ENCODE measurements around the gene SPHK1. TPM values are rescaled to one million over a fixed set of nuclear protein-coding genes. Genes with fewer than 3 reads are reported as not detected.

Gene SPHK1
- total RNA-seq, 1 experiment from 2014 or later: 18.2 TPM

- ATAC-seq (no peak), DNase-seq (ENCODE audit: low read depth, low spot score) (no peak)
- BruUV-seq (replicated peaks): no TSS peak
- H3K4me1 ChIP-seq (ENCODE audit: control insufficient read depth, insufficient read depth, low read length): peaks cover 3% of the 10 kb centered on the region; the same call in 1 of the 2 replicates
- no peaks in the 10 kb centered on the region for H3K9me3 ChIP-seq (ENCODE audit: control insufficient read depth, insufficient read depth, low read depth, low read length)
- TF ChIP-seq CTCF (IDR thresholded peaks at IDR 0.05): no peak
- TF ChIP-seq REST (IDR thresholded peaks at IDR 0.05; ENCODE audit: insufficient read depth in 1 of 2, low read depth in 2 of 2, low read length in 1 of 2): no peak
- TF ChIP-seq POLR2AphosphoS5 (IDR thresholded peaks at IDR 0.05; ENCODE audit: low read depth, low read length): no peak
- no peak for TF ChIP-seq SIN3A (IDR thresholded peaks at IDR 0.05; ENCODE audit: borderline replicate concordance, insufficient read depth, low read depth, low read length)
- TF ChIP-seq TCF7L2 (IDR thresholded peaks at IDR 0.05; ENCODE audit: low read depth, low read length): no peak
- H3K4me3 ChIP-seq (ENCODE audit: low read depth in 2 of 2, low read length in 2 of 2): no peak overlapping the region
- in situ Hi-C loops (cut with HindIII; ENCODE audit: low pct_unique_long_range_greater_than_20kb, low sequenced_read_pairs): no loop called here
- H3K27me3 ChIP-seq (ENCODE audit: control insufficient read depth, insufficient read depth, low read length): no peaks in the 10 kb centered on the region
- CTCF ChIA-PET: interaction anchor here (0.6 to 1.1 kb wide), 5 partner anchors 8 to 1517 kb away, joined by 3 to 10 read pairs (median 4); partner anchors contain the start of gene FDXR
- intact Hi-C loops (cut with micrococcal nuclease; ENCODE audit: unreplicated experiment): no loop called here
- H3K36me3 ChIP-seq (ENCODE audit: control insufficient read depth, insufficient read depth, low read length): peaks cover 5% of the 10 kb centered on the region; the same call in 1 of the 2 replicates
- POLR2A ChIA-PET: no interaction called here
- H3K27ac ChIP-seq (ENCODE audit: low read length): no peak overlapping the region
Observed at GRCh38 chr17:76390003-76390421, 5.6 kb downstream of the SPHK1 start.

- no peak for ATAC-seq
- BruUV-seq (replicated peaks): no TSS peak
- in situ Hi-C loops (cut with HindIII; ENCODE audit: low pct_unique_long_range_greater_than_20kb, low sequenced_read_pairs) (no loop called here), intact Hi-C loops (cut with micrococcal nuclease; ENCODE audit: unreplicated experiment) (no loop called here)
- no peaks in the 10 kb centered on the region for H3K4me1 ChIP-seq (ENCODE audit: control insufficient read depth, insufficient read depth, low read length)
- peaks cover 5% of the 10 kb centered on the region; the same call in 1 of the 2 replicates for H3K36me3 ChIP-seq (ENCODE audit: control insufficient read depth, insufficient read depth, low read length)
- ChIA-PET POLR2A (no interaction called here), CTCF (no interaction called here)
- no peak overlapping the region for H3K4me3 ChIP-seq (ENCODE audit: low read depth in 2 of 2, low read length in 2 of 2)
- H3K27me3 ChIP-seq (ENCODE audit: control insufficient read depth, insufficient read depth, low read length): no peaks in the 10 kb centered on the region
- TF ChIP-seq TCF7L2 (IDR thresholded peaks at IDR 0.05; ENCODE audit: low read depth, low read length) (no peak), POLR2AphosphoS5 (IDR thresholded peaks at IDR 0.05; ENCODE audit: low read depth, low read length) (no peak), SIN3A (IDR thresholded peaks at IDR 0.05; ENCODE audit: borderline replicate concordance, insufficient read depth, low read depth, low read length) (no peak), REST (IDR thresholded peaks at IDR 0.05; ENCODE audit: insufficient read depth in 1 of 2, low read depth in 2 of 2, low read length in 1 of 2) (no peak), CTCF (IDR thresholded peaks at IDR 0.05) (no peak)
- no peak overlapping the region for H3K27ac ChIP-seq (ENCODE audit: low read length)
- no peak for DNase-seq (ENCODE audit: low read depth, low spot score)
- H3K9me3 ChIP-seq (ENCODE audit: control insufficient read depth, insufficient read depth, low read depth, low read length): no peaks in the 10 kb centered on the region
Observed at GRCh38 chr17:76391200-76391715, 6.8 kb downstream of the SPHK1 start.

All from Panc1 (cell line).